ENCODE measurements around the gene NOC4L.

The NOC4L gene

DNA sequence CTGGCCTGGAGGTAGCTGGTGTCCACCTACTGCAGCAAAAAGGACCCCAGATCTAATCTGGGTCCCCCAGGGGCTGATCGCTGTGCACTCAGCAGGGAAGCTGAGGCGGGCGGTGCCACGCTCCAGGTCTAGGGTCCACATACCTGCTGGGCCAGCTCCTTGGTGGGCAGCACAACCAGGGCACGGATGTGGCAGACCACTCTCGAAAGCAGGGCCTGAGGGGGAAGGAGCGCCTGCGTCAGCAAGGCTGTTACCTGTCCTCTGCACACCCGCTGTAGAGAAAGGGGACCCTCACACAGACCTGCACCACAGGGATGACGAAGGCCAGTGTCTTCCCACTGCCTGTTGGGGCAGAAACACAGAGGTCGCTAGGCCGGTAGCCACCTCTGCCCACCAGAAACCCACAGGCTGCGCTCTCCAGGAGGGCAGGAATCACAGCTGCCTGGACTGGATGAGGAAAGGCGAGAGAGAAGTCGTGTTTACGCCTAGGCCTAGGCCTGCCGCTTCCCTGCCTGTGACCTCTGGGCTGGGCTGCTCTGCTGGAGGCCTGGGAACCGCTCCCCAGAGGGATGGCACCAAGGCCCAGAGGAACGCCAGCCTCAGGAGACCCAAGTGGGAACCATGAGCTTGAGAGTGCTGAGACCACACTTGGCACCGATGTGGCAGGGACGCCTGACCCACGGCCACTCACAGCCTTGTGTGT lies 2.1 kb upstream of the NOC4L start:
- ChIA-PET POLR2A (ENCODE audit: low non-redundant PET) (no interaction called here), CTCF (no interaction called here)
- TF ChIP-seq, protein P1, sequence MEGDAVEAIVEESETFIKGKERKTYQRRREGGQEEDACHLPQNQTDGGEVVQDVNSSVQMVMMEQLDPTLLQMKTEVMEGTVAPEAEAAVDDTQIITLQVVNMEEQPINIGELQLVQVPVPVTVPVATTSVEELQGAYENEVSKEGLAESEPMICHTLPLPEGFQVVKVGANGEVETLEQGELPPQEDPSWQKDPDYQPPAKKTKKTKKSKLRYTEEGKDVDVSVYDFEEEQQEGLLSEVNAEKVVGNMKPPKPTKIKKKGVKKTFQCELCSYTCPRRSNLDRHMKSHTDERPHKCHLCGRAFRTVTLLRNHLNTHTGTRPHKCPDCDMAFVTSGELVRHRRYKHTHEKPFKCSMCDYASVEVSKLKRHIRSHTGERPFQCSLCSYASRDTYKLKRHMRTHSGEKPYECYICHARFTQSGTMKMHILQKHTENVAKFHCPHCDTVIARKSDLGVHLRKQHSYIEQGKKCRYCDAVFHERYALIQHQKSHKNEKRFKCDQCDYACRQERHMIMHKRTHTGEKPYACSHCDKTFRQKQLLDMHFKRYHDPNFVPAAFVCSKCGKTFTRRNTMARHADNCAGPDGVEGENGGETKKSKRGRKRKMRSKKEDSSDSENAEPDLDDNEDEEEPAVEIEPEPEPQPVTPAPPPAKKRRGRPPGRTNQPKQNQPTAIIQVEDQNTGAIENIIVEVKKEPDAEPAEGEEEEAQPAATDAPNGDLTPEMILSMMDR (conservative IDR thresholded peaks at IDR 0.05; ENCODE audit: low read depth): no peak

DNA sequence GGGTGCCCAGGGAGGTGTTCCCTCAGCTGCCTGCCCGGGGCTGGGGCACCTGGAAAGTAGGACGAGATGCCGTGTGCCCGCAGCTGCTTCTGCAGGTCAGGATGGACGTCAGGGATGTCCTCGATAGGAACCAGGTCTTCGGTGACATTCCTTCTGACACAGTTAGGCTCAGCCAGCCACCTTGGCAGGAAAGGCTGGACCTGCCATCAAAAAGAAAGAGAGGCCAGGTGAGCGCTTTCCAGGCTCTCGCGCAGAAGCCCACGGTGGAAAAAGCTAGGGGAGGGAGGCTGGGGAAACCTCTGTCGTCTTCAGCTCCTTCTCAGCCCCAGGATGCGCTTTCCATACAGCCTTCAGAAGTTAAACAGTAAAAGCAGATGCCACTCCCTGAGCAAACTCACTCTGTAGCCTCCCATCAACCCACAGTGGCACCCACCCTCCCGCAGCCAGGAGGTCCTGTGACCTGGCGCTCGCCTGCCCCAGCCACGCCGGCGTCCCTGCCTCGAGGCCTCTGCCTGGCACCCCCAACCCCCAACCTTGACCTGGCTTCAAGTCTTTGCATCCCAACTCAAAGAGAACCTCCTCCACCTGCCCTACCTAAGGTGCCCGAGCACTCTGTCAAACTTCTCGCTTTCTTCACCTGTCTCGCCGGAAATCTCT lies 1.4 kb upstream of the NOC4L start:
- no peak for DNase-seq (ENCODE audit: low spot score)
- 0 out of 2 replicates have a peak overlapping the region, but pooled peaks have one; percentile 60 for H3K27ac ChIP-seq
- ChIA-PET POLR2A (ENCODE audit: low non-redundant PET) (no interaction called here), CTCF (interaction anchor here (0.6 kb wide), 2 partner anchors 12 to 731 kb away, joined by 3 read pairs; no protein-coding TSS in a partner anchor)
- TF ChIP-seq, protein P1 (conservative IDR thresholded peaks at IDR 0.05; ENCODE audit: low read depth): no peak

More for the DNA sequence above, 2.1 kb upstream of the NOC4L start:
- no peak for DNase-seq (ENCODE audit: low spot score)
- no peak overlapping the region for H3K27ac ChIP-seq

DNA sequence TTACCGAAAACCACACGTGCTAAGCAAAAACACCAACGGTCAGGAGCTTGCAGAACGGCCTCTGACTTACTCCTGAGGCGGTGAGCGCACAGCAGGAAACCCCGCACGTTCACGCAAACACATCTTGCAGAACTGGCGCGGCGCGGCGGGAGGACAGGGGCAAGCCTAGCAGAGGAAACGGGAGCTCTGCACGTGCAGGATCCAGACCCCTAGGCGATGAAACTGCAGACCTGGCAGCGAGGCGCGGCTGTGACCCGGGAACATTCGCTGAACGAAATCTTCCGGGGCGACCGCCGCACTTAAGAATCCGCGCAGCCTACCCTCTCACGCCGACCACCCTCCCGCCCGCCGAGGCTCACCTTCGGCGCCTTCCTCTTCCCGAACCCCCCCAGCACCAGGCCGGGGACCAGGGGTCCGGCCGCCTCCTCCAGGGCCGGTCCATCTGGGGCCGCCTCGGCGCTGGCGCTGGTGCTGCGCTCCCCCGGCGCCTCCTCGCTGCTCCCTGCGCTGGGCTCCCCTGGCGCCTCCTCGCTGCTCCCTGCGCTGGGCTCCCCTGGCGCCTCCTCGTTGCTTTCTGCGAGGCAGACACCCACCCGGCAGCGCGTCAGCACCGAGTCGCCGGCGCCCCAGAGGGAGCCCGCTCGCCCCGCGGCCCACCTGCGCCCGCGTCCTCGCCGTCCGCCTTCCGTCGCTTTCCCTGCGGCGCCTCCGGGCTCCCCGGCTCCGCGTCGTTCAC lies 753 bp upstream of the NOC4L start:
- ChIA-PET CTCF (interaction anchor here (0.6 kb wide), 2 partner anchors 13 to 730 kb away, joined by 3 read pairs; no protein-coding TSS in a partner anchor), POLR2A (ENCODE audit: low non-redundant PET) (no interaction called here)
- TF ChIP-seq, protein P1 (conservative IDR thresholded peaks at IDR 0.05; ENCODE audit: low read depth): no peak
- no peak for DNase-seq (ENCODE audit: low spot score)
- peak overlapping the region; percentile 60 for H3K27ac ChIP-seq

DNA sequence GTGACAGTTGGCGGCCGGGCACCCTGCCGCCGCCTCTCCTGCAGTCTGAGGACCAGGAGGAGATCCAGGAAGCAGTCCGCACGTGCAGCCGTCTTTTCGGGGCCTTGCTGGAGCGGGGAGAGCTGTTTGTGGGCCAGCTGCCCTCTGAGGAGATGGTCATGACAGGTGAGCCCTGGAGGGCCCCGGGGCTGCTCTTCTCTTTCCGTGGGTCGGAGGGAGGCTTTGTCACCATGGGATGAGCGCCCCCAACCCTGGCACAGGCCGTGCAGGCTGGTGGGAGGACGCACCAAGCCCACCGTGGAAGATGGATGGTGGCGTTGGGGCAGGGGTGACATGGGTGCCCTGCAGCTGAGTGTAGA lies 532 bp downstream of the NOC4L start:
- TF ChIP-seq, protein P1 (conservative IDR thresholded peaks at IDR 0.05; ENCODE audit: low read depth): no peak
- POLR2A ChIA-PET (ENCODE audit: low non-redundant PET): no interaction called here
- H3K27ac ChIP-seq: peak overlapping the region; percentile 60
- CTCF ChIA-PET: interaction anchor here (0.7 kb wide), 1 partner anchor 52 kb away, joined by 3 read pairs; no protein-coding TSS in a partner anchor
- no peak for DNase-seq (ENCODE audit: low spot score)

DNA sequence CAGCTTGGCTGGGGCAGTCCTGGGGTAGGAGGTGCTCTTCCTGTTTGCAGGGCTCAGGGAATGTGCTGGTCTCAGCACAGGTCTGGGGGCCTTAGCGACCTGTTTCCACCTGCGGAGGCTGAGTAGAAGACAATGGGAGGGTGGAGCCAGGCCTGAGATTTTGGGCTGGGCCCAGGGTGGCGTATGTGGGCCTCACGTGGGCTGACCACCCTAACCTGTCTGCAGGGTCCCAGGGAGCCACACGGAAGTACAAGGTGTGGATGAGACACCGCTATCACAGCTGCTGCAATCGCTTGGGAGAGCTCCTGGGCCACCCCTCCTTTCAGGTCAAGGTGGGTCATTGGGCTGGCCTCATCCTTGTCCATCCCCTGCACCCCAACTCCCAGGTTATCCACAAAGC lies 1.1 kb downstream of the NOC4L start:
- DNase-seq (ENCODE audit: low spot score): no peak
- CTCF ChIA-PET: interaction anchor here (0.6 to 0.7 kb wide), 2 partner anchors 51 to 197 kb away, joined by 3 read pairs; no protein-coding TSS in a partner anchor
- POLR2A ChIA-PET (ENCODE audit: low non-redundant PET): no interaction called here
- TF ChIP-seq, protein P1 (conservative IDR thresholded peaks at IDR 0.05; ENCODE audit: low read depth): no peak
- H3K27ac ChIP-seq: no peak overlapping the region

DNA sequence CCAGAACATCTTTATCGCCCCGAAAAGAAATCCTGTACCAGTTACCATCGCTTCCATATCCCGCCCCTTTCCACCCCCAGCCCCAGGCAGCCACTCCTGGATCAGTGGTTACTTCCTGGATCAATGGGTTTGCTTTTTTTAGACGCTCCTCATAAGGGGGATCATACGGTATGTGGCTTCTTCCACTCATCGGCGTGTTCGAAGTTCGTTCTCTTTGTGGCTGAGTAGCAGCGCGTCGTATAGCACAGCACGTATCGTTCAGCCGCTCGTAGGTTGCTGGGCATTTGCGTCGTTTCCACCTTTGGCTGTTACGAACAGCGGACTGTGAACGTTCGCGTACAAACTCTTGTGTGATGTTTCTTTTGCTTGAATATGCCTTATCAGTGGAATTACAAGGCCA lies 1.8 kb downstream of the NOC4L start:
- H3K27ac ChIP-seq: no peak overlapping the region
- no peak for DNase-seq (ENCODE audit: low spot score)
- TF ChIP-seq, protein P1 (conservative IDR thresholded peaks at IDR 0.05; ENCODE audit: low read depth): no peak
- ChIA-PET POLR2A (ENCODE audit: low non-redundant PET) (no interaction called here), CTCF (interaction anchor here (1.2 kb wide), 1 partner anchor 268 kb away, joined by 3 read pairs; no protein-coding TSS in a partner anchor)

Data from RWPE1 (cell line).